ENCODE results near the gene ACAP2.

Gene ACAP2

GRCh38 chr3:195250473-195251251, 192.2 kb downstream of the ACAP2 start:
- DNase-seq (ENCODE audit: low read depth): no peak
- H3K4me3 ChIP-seq (ENCODE audit: low read length): no peak overlapping the region
- TF ChIP-seq CTCF (IDR thresholded peaks at IDR 0.05; ENCODE audit: insufficient read depth, low read depth, low read length, missing control alignments): no peak

GRCh38 chr3:195249858-195250464, 192.9 kb downstream of the ACAP2 start:
- no peak for DNase-seq (ENCODE audit: low read depth)
- H3K4me3 ChIP-seq (ENCODE audit: low read length): no peak overlapping the region
- TF ChIP-seq CTCF (IDR thresholded peaks at IDR 0.05; ENCODE audit: insufficient read depth, low read depth, low read length, missing control alignments): no peak

GRCh38 chr3:195249057-195249770, 193.6 kb downstream of the ACAP2 start:
- no peak overlapping the region for H3K4me3 ChIP-seq (ENCODE audit: low read length)
- DNase-seq (ENCODE audit: low read depth): no peak
- no peak for TF ChIP-seq CTCF (IDR thresholded peaks at IDR 0.05; ENCODE audit: insufficient read depth, low read depth, low read length, missing control alignments)

- no peak for TF ChIP-seq CTCF (IDR thresholded peaks at IDR 0.05; ENCODE audit: insufficient read depth, low read depth, low read length, missing control alignments)
- DNase-seq (ENCODE audit: low read depth): no peak
These were observed 194.5 kb downstream of the ACAP2 start for GRCh38 chr3:195248281-195248680.

GRCh38 chr3:195247863-195248189, 195.0 kb downstream of the ACAP2 start:
- no peak overlapping the region for H3K4me3 ChIP-seq (ENCODE audit: low read length)
- TF ChIP-seq CTCF (IDR thresholded peaks at IDR 0.05; ENCODE audit: insufficient read depth, low read depth, low read length, missing control alignments): no peak
- no peak for DNase-seq (ENCODE audit: low read depth)

More at GRCh38 chr3:195248281-195248680, 194.5 kb downstream of the ACAP2 start:
- H3K4me3 ChIP-seq (ENCODE audit: low read length): no peak overlapping the region

- no peak overlapping the region for H3K4me3 ChIP-seq (ENCODE audit: low read length)
These were observed 195.5 kb downstream of the ACAP2 start for GRCh38 chr3:195247086-195247862.

More at GRCh38 chr3:195247086-195247862, 195.5 kb downstream of the ACAP2 start:
- no peak for DNase-seq (ENCODE audit: low read depth)
- no peak for TF ChIP-seq CTCF (IDR thresholded peaks at IDR 0.05; ENCODE audit: insufficient read depth, low read depth, low read length, missing control alignments)

Measured in epithelial cell of esophagus (primary cell).